KOPT-K1 (cell line): ENCODE measurements around the gene CYP1B1.

Experiments
- H3K27ac ChIP-seq: fragments of 200-600 bp; sonication (generic); 2 replicates; pipeline ENCODE4 v1.5.1; 2016; ENCODE audit warnings: antibody characterized with exemption, mild to moderate bottlenecking, low read depth, low read length; ENCODE audit not compliant: poor library complexity, severe bottlenecking
- H3K36me3 ChIP-seq: fragments of 200-600 bp; sonication (generic); 2 replicates; pipeline ENCODE4 v1.5.1; 2017; ENCODE audit warnings: antibody characterized with exemption, mild to moderate bottlenecking, low read length, moderate library complexity; ENCODE audit not compliant: insufficient read depth
- H3K9me3 ChIP-seq: fragments of 200-600 bp; sonication (generic); 2 replicates; pipeline ENCODE4 v1.5.1; 2017; ENCODE audit warnings: antibody characterized with exemption, low read length, mild to moderate bottlenecking; ENCODE audit not compliant: insufficient read depth, poor library complexity, severe bottlenecking

Gene CYP1B1

DNA sequence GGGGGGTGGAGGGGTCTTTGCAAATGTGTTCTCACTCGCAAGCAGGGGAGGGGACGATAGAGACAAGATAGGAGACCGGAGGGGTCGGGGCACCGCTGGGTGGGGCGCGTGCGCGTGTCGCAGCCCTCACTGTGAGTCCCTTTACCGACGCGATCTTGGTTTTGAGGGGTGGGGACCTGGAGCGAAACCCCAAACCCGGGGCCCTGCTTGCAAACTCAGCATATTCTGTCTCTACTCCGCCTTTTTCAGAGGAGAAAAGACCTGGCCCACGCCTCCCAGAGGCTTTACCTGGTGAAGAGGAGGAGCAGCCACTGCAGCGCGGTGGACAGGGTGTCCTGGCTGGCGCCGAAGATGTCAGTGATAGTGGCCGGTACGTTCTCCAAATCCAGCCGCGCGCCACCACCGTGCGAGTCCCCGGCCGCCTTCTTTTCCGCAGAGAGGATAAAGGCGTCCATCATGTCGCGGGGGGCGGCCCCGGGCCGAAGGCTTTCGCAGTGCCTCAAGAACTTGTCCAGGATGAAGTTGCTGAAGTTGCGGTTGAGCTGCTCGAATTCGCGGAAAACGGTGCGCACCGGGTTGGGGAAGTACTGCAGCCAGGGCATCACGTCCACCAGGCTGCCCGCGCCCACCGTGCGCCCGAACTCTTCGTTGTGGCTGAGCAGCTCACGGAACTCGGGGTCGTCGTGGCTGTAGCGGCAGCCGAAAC, 1.7 kb downstream of the CYP1B1 start:
- H3K27ac ChIP-seq: no peak overlapping the region
- no peaks in the 10 kb centered on the region for H3K36me3 ChIP-seq
- H3K9me3 ChIP-seq: peaks cover 23% of the 10 kb centered on the region

DNA sequence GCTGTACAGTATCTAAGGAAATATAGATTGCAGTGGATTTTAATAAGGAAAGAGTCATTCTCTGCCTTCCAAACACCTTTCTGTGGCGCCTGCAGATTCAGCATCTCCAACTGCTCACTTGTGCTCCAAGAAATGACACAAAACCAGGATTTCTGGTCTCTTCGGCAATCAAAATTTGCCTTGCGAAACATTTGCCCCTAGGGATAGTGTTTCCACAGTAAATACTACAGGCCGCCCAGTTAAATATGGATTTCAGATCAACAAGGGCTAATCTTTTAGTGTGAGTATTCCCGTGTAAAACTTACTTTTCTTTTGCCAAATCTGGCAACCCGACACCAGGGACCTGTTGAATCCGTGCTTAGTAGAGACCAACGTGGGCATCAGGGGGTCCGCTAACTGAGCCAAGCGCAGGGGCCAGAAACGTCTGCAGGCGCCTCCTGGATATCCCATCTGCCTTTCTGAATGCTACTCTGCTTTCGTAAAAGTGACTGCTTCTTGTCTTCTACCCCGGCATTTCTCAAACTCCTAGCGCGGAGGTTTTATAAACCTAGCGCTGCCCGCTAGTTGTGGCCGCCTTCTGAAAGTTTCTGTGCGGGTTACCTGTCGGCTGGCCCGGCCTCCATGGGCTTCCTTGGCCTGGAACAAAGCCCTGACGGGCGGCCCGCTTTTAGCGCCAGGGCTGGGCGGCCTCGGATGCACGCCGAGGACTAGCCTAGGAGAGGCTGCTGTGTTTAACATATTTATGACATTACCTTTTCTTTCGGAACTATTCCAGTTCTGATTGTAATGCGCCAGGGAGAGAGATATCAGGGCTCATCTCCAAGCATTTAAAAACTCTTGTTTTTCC, 2.5 kb downstream of the CYP1B1 start:
- Histone ChIP-seq H3K27ac (no peak overlapping the region), H3K9me3 (peaks cover 23% of the 10 kb centered on the region), H3K36me3 (no peaks in the 10 kb centered on the region)

DNA sequence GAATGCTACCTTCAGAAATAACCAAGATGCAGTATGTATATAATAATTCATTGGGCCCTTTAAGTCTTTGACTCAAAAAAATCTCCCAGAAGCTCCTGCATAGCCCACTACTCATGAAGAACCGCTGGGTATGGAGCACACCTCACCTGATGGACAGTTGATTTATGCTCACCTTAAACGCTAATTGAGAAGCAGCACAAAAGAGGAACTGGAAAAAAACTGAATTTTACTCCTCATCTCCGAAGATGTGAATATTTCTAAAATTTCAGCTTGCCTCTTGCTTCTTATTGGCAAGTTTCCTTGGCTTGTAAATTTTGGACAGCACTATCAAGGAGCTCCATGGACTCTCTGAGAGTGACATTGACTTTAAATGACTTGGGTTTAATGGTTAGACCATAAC, 5.5 kb downstream of the CYP1B1 start:
- no peak overlapping the region for H3K27ac ChIP-seq
- peaks cover 13% of the 10 kb centered on the region for H3K9me3 ChIP-seq
- H3K36me3 ChIP-seq: no peaks in the 10 kb centered on the region

DNA sequence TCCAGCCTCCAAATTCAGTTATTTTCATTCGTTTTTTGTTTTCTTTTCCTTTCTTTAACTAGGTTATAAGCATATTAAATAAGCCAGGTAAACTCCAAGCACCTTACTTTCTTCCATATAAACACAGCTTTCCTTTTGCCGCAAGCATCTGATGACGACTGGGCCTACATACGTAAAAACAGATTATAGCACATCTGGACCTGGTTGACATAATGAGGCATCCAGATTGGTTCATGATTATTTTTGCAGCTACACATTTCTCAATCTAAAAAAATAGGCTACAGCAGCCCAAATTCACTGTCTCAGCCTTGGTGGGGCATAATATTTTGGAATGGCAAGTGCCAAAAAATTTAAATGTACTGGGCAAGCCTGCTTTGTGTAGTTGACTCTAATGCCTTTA, 7.7 kb downstream of the CYP1B1 start:
- H3K36me3 ChIP-seq: no peaks in the 10 kb centered on the region
- H3K27ac ChIP-seq: no peak overlapping the region
- no peaks in the 10 kb centered on the region for H3K9me3 ChIP-seq

DNA sequence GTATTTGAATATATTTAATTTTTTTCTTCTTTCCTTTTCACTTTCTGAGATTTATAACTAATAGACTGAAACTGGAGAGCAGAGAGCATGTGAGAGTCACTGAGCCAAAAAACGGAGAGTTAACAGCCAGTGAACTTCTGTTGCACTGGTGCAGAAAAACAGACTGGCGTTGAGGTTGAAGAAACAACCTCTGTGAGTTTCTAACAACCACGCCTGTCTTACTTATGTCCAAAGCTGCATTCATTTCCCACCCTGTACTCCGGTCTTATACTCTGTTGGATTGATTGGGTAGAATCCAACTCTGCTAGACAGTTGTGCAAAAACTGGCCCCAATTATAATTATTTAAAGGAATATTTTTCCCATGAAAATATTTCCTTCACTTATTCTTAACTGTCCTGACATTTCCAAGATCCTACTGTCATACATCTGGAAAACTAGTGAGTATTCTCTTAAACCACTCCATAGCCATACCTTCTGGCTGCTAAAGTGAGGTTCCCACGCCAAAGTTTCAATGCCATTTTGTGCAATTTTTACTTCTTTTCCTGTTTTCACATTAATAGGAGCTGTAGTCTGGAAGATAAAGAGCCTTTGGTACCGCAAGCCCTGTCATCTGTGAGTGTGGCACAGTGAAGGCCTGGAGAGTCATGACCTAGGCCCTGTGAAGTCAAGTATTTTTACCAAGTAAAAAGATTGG, 9.4 kb downstream of the CYP1B1 start:
- Histone ChIP-seq H3K36me3 (no peaks in the 10 kb centered on the region), H3K9me3 (no peaks in the 10 kb centered on the region), H3K27ac (no peak overlapping the region)

DNA sequence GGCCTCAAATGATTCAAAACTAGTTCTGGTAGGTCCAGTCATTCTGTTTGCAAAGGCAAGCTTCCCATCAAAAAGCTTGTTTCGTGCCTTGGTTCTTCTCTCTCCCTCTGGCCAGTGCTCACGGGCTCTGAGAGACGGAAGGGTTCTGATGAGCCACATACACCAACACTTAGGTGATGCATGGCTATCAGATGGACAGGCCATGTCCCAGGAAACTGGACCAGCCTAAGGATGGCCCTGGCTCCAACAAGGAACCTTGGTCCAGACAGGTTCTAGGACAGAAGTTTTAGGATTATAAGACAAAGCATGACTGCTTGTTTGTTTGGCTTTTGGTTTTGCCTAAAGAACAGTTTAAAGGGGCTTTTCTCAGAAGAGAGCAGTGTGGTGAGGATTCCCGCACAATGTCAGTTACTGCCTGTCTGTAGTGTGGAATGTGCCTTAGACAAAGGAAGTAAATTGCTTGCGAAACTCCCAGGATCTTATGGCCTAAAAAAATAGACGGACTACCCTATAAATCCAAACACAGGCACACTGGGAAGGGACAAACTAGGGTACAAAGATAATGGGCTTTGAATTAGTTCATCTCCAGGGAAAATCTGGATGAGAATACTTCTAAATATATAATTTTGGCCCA, 10.3 kb downstream of the CYP1B1 start:
- H3K9me3 ChIP-seq: no peaks in the 10 kb centered on the region
- H3K27ac ChIP-seq: no peak overlapping the region
- H3K36me3 ChIP-seq: no peaks in the 10 kb centered on the region

DNA sequence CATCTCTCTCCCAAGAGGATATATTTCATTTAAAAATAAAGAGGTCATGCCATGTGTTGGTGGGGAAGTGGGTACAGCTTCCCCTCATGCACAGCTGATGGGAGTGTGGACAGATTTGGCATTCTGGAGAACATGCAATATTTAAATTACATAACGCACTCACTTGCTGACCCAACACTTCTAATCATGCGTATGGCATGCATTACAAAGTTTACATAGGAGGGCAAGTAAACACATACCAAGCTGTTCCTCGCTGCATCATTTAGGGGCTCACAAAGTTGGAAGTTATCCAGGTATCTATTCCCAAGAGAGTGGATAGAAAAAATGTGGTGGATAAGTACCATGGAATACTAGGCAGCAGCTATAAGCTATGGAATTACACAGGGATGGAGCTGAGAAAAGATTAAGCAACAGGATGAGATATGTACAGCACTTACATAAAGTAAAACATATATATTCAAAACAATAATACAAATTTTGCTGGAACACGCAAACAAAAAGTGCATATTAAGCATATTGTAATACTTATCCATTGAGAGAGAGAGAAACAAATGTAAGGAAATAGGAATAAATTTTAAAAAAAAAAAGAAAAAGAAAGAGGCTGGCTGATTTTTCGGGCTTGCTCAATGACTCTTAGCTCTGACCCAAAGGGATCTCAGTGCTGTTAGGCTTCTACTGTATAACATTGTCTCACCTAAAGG, 11.0 kb downstream of the CYP1B1 start:
- no peaks in the 10 kb centered on the region for H3K36me3 ChIP-seq
- no peak overlapping the region for H3K27ac ChIP-seq
- H3K9me3 ChIP-seq: no peaks in the 10 kb centered on the region

DNA sequence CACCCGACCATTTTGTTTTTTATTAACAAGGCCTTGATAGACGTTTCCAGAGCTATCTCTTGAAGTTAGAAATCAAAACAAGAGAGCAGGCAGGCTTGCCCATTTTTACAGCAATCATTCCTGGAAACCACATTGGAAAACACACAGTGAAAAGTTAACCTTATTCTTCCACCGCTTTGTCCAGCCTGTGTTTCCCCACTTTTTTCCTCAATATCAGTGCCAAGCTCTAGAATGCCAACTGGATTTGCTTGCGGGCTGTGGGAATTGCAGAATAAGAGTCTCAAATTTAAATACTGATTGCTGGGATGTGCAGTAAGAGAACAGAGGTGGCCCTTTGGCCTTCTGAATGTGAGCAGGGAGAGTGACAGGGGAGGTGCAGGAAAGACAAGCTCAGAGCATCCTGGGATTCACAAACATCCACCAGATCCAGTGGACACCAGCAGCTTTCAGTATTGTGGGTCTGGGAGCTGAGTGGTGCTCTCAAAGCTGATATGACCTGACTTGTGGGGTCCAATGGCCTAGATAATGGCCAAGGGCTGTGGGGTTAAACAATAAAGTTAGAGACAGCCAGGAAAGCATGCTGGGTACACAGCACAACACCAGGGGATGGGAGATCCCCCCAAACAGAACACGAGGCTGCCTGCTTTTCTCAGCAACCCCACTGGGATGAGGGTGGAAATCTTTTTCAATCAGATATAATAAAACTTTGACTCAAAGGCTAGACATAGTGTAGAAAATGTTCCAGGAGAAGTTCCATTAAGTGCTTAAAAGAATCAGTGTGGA, 15.5 kb downstream of the CYP1B1 start:
- H3K27ac ChIP-seq: no peak overlapping the region
- H3K36me3 ChIP-seq: no peaks in the 10 kb centered on the region
- no peaks in the 10 kb centered on the region for H3K9me3 ChIP-seq

DNA sequence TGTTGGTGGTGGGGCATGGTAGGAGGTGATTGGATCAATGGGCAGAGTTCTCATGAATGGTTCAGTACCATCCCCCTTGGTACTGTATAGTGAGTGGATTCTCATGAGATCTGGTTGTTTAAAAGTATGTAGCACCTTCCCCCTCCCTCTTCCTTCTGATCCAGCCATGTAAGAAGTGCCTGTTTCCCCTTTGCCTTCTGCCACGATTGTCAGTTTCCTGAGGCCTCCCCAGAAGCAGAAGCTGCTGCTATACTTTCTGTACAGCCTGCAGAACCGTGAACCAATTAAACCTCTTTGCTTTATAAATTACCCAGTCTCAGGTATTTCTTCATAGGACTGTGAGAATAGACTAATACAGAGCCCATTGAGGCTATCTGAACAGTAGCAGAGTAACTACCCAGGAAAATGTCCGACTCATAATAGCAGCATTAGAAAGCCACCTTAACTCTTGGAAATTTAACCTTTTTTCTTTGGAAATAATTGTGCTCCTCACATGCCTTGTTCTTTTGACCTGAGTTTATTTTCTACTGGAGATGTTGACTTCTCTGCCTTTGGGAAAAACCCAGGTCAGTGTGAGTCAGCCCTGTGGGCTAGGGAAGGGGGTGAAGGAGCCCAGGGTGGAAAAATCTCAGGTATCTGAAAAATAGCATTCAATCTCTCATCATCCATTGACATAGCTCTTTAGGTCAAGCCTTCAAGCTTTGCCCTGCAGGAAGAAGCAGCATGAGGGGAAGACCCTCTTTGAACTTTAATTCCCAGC, 18.1 kb downstream of the CYP1B1 start:
- Histone ChIP-seq H3K9me3 (no peaks in the 10 kb centered on the region), H3K36me3 (no peaks in the 10 kb centered on the region), H3K27ac (no peak overlapping the region)

DNA sequence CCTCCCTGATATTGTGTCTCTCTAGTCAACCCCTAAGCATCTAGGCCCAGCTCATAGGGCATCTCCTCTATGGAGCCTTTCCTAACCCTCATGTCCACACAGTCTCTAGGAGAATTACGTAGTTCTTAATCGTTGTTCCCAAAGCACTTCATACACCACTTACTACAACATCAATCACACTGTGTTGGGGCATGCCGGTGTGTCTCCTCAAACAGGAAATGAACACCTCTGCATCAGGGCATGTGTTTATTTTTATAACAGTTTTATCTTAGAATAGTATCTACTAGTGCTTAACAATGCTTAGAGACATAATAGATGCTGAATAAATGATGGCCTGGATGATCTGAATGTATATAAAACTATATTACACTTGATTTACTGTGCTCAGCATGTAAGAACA, 19.7 kb downstream of the CYP1B1 start:
- Histone ChIP-seq H3K9me3 (no peaks in the 10 kb centered on the region), H3K27ac (no peak overlapping the region), H3K36me3 (no peaks in the 10 kb centered on the region)

DNA sequence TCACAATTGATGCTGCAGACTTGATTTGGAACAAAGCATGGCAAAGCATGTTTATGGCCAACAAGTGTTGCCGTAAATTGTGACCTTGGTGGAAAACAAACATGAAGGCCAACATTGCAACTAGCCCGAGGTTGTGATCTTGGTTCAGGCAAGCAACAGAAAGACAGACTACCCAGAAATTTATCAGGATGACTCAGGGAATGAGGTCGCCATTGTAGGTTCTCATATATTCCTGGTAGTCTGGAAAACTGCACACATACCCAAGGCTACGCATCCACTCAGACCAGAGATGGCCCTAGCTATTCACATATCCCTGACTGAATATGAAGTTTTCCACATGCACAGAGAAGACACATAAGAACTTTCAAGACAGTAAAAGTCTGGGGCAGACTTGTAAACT, 30.1 kb downstream of the CYP1B1 start:
- Histone ChIP-seq H3K9me3 (no peaks in the 10 kb centered on the region), H3K27ac (no peak overlapping the region), H3K36me3 (no peaks in the 10 kb centered on the region)

DNA sequence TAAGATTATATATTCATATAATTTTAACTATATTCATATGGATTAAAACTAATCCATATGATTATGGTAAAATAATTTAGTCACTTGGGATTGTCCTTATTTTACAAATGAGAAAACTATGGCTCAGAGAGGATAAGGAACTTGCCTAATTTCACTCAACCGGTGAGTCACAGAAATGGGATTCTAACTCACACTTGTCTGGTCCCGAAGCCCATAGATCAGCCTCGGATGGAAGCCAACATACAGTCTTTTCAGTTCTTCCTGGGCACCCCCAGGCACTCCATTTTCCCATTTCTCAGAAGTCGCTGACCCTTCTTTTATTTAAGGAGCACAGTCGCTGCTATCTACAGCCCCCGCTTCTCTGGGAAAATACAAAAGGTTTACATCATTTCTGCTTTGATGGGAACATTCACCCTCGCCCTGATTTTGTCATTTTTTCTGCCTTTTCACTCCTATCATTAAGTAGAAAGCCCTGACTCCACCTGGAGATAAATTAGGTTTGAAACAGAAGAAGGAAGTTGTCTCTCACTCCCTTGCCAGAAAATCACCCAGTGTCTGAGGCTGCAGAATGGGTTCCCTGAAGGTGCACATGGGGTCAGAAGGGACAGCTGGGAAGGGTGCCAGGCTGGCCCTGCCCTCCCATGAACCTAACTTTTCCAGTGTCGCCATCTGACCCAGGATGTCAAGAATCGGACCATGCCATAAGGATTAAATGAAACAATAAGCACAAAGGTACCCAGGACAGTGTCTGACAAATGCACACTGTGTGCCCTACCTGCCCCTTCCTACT, 36.6 kb downstream of the CYP1B1 start:
- H3K27ac ChIP-seq: no peak overlapping the region
- H3K36me3 ChIP-seq: no peaks in the 10 kb centered on the region
- H3K9me3 ChIP-seq: no peaks in the 10 kb centered on the region

DNA sequence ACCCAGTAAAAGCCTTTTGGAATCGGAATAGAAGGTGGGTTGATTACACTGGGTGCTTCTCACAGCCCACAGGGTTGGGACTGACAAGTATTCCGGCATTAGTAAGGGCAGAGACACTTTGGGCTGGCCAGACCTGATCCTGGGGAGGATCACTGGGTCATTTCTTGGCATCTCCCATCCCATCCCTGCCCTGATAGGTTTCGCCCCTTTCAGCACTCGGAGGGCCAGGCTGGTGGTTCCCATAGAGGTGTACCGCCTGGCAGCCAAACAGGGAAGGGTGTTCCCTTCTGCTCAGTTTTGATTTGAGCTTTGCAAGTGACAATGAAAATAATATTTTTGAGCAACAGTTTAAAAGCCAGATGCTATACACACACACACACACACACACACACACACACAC, 37.3 kb downstream of the CYP1B1 start:
- H3K36me3 ChIP-seq: no peaks in the 10 kb centered on the region
- H3K27ac ChIP-seq: no peak overlapping the region
- no peaks in the 10 kb centered on the region for H3K9me3 ChIP-seq
